ENCODE data around the gene PET117.

The PET117 gene

GRCh38 chr20:18191306-18191705 is 53.6 kb downstream of the PET117 start (continued):
- TF ChIP-seq PATZ1 (CRISPR knock-in tag; IDR thresholded peaks at IDR 0.05; ENCODE audit: borderline replicate concordance), result no peak
